Esophagus muscularis mucosa (tissue), 4 donors: Measurements from ENCODE around the gene KLK13. TPM values are rescaled to one million over a fixed set of nuclear protein-coding genes. Genes with fewer than 3 reads are reported as not detected.

Experiments
- DNase-seq: peaks from one replicate; pipeline ENCODE4 v3.0.0-alpha.2; 2017; ENCODE audit errors: extremely low spot score
- H3K27ac ChIP-seq, 4 donors: fragments of 200-600 bp; sonication (generic); replicated peaks in 1 of 4; 1 replicate in 3 of 4; 2 replicates in 1 of 4; pipeline ENCODE4 v1.5.1; 2016 to 2019; ENCODE audit warnings: mild to moderate bottlenecking in 1 of 4
- H3K27me3 ChIP-seq, 4 donors: fragments of 200-600 bp; sonication (generic); one replicate each; pipeline versions ENCODE4 v1.5.1 to v1.6.0; 2016 to 2019
- H3K36me3 ChIP-seq, 4 donors: fragments of 200-600 bp; sonication (generic); one replicate each; pipeline ENCODE4 v1.5.1; 2016 to 2019
- H3K4me1 ChIP-seq, 4 donors: fragments of 200-600 bp; sonication (generic); one replicate each; pipeline ENCODE4 v1.5.1; 2016 to 2019
- H3K4me3 ChIP-seq, 4 donors: fragments of 200-600 bp; sonication (generic); 1 replicate in 2 of 4; 2 replicates in 2 of 4; pipeline ENCODE4 v1.5.1; 2016 to 2019; ENCODE audit warnings: mild to moderate bottlenecking in 4 of 4, moderate library complexity in 1 of 4
- H3K9me3 ChIP-seq, 4 donors: fragments of 200-600 bp; sonication (generic); 1 replicate in 3 of 4; 2 replicates in 1 of 4; pipeline ENCODE4 v1.5.1; 2016 to 2019
- EP300 ChIP-seq: sonication (generic); formaldehyde crosslinking; IDR thresholded peaks from one replicate; pipeline ENCODE4 v1.6.1; 2017; ENCODE audit warnings: antibody characterized with exemption
- POLR2A ChIP-seq: fragments of 450-650 bp; IDR thresholded peaks from one replicate; pipeline ENCODE4 v1.6.1; 2017; ENCODE audit warnings: antibody characterized with exemption, moderate library complexity, mild to moderate bottlenecking, low read depth
- POLR2AphosphoS5 ChIP-seq, 2 donors: sonication (generic); formaldehyde crosslinking; IDR thresholded peaks; one replicate each; pipeline ENCODE4 v1.6.1; 2017; ENCODE audit warnings: antibody characterized with exemption in 2 of 2
- WGBS: methylation state at CpG from one replicate; pipeline ENCODE4 v1.1.5; 2018; 5-methylcytosine and 5-hydroxymethylcytosine counted together
- intact Hi-C: fragments of 100-400 bp; cut with DNase I; formaldehyde crosslinking; loops from one replicate; pipeline ENCODE4 v1.15.1; 2023
- total RNA-seq, 4 donors: library from RNA; depleted of rRNA; stranded (reverse); fragments of >200 nt; gene quantifications; one replicate each; pipeline versions ENCODE4 v1.1.0 to v1.2.1, GENCODE V29; 2016
- TF ChIP-seq, protein P1 (sequence below), 3 experiments: fragments of 200-600 bp in 2 of 3; fragments of 450-650 bp in 1 of 3; sonication (generic) in 2 of 3; IDR thresholded peaks; one replicate each; pipeline ENCODE4 v1.5.1; 2017 to 2019; ENCODE audit warnings: antibody characterized with exemption in 3 of 3, mild to moderate bottlenecking in 2 of 3, moderate library complexity in 1 of 3

The KLK13 gene
- total RNA-seq, 4 donors from 2014 or later: not detected

DNA sequence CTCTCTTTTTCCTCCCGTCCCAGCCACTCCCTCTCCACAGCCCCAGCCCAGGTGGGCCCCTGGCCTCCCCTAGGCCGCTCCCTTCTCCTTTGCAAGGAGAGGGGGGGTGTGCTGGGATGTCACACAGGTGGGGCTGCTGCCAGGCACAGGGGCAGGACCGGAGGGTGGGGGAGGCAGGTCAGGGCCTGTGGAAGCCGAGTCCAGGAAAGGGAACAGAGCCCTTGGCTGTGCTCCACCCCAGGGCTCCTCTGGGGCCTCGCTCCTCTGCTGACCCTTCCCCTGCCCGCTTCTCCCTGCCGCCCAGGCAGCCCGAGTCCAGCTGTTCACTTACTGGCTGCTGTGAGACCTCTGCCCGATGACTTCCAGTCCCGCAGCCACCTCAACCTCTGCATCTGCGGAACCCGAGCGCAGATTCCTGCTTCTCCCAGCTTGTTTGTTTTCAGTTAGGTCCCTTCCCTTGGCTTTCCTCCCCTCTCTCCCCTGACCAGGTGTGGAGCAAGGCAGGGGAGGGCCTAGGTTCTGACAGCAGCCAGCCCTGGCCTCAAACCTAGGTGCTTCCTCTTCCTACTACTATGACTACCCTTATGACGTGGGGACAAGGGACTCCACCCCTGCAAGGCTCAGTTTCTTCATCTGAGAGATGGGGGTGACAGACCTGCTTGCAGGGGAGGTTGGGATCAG is 37.6 kb downstream of the KLK13 start:
- Histone ChIP-seq H3K4me3 (no peak overlapping the region), H3K9me3 (no peaks in the 10 kb centered on the region), H3K36me3 (no peaks in the 10 kb centered on the region), H3K27me3 (peaks cover 0 to 82% (median 10%) of the 10 kb centered on the region in 4 donors), H3K27ac (no peak overlapping the region), H3K4me1 (no peaks in the 10 kb centered on the region)
- DNase-seq: no peak
- TF ChIP-seq POLR2AphosphoS5 (IDR thresholded peaks at IDR 0.05) (no peak), POLR2A (no peak), EP300 (no peak)
- TF ChIP-seq, protein P1, sequence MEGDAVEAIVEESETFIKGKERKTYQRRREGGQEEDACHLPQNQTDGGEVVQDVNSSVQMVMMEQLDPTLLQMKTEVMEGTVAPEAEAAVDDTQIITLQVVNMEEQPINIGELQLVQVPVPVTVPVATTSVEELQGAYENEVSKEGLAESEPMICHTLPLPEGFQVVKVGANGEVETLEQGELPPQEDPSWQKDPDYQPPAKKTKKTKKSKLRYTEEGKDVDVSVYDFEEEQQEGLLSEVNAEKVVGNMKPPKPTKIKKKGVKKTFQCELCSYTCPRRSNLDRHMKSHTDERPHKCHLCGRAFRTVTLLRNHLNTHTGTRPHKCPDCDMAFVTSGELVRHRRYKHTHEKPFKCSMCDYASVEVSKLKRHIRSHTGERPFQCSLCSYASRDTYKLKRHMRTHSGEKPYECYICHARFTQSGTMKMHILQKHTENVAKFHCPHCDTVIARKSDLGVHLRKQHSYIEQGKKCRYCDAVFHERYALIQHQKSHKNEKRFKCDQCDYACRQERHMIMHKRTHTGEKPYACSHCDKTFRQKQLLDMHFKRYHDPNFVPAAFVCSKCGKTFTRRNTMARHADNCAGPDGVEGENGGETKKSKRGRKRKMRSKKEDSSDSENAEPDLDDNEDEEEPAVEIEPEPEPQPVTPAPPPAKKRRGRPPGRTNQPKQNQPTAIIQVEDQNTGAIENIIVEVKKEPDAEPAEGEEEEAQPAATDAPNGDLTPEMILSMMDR (IDR thresholded peaks at IDR 0.05): no peak
- WGBS: 35% methylated on average over 14 of the region's 14 CpGs
- intact Hi-C loops: no loop called here

DNA sequence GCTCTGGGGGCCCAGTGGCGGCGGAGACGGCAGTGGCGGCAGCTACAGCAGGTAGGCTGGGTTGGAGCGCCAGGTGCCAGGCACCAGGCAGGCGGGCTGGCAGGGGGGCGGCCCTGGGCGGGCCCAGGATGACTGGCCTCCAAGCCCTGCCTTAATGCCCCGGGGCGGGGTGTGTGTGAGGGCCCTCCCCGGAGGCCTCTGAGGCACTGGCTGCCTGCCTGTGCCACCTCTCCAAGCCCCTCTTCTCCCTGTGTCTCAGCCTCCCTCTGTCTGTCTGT is 38.4 kb downstream of the KLK13 start, which contains the start of gene KLK11:
Gene KLK11 (minus strand): TSS at position 63 of the 278 bp plus-strand sequence. CDS start 985 bp downstream, outside the sequence.
- Histone ChIP-seq H3K27ac (no peak within 1 kb of the TSS), H3K36me3 (no peaks in the 10 kb centered on the region), H3K9me3 (no peaks in the 10 kb centered on the region), H3K4me3 (no peak within 1 kb of the TSS), H3K4me1 (no peaks in the 10 kb centered on the region), H3K27me3 (peaks cover 0 to 86% (median 10%) of the 10 kb centered on the region in 4 donors)
- TF ChIP-seq, protein P1 (IDR thresholded peaks at IDR 0.05): no peak
- TF ChIP-seq POLR2A (no peak), EP300 (no peak), POLR2AphosphoS5 (IDR thresholded peaks at IDR 0.05) (no peak)
- DNase-seq: no peak
- 80% methylated on average over 6 of the region's 11 CpGs for WGBS
- intact Hi-C loops: no loop called here

DNA sequence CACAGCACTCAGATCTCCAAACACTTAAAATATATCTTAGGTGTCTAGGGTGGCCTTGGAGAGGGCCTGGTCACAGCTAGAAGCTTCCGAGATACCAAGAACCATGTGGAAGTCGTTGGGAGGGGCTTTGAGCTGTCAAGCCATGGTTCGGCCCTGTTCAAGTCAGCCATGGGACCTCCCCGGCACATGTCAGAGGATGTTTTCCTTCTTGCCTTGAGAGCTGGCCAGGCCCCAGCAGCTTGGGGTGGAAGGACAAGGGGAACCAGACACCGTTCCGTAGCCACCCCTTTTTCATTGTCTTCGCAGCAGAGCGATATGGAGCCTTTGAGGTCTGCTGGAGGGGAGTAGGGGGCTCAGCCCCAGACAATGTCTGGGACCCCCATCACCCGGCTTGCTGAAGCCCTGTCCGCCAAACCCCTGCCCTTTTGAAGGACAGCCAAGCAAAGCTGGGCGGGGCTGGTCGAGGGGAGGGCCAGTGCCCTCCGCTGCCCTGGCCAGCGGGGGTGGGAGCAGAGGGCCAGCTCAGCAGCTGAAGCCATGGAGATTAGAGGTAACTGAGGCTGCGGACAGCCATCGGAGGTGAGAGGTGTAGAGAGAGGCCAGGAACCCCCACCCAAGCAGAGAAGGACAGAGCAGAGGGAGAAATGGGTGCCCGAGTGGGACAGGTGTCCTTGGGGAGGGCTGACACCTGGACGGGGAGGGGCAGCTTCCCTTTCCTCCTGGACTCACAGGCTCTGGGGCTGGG is 38.9 kb downstream of the KLK13 start:
- 56% methylated on average over 14 of the region's 18 CpGs for WGBS
- no peaks in the 10 kb centered on the region for H3K36me3 ChIP-seq
- H3K9me3 ChIP-seq: no peaks in the 10 kb centered on the region
- no peak for DNase-seq
- TF ChIP-seq, protein P1 (IDR thresholded peaks at IDR 0.05): no peak
- TF ChIP-seq POLR2AphosphoS5 (IDR thresholded peaks at IDR 0.05) (no peak), POLR2A (no peak), EP300 (no peak)
- intact Hi-C loops: no loop called here
- H3K27me3 ChIP-seq: peaks cover 0 to 88% (median 10%) of the 10 kb centered on the region in 4 donors
- no peak overlapping the region for H3K27ac ChIP-seq
- H3K4me3 ChIP-seq: no peak overlapping the region
- H3K4me1 ChIP-seq: no peaks in the 10 kb centered on the region

DNA sequence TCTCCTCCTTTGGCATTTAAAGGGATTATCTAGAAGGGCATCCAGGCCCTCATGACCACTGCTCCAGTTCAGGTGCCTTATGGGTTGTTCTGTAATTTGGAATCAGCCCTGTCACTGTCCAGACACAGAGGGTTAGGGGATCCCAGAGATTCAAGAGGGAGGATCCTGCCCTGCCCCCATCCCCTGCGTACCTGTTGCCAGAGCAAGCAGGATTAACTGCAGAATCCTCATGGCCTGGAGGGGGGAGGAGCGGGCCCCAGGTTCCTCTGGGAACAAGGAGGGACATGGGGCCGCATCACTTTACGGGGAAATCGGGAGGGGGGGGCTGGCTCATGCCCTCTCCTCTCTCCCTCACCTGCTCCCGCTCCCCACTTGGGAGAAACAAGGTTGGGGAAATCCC is 39.5 kb downstream of the KLK13 start:
- DNase-seq: no peak
- no peak for TF ChIP-seq POLR2A
- TF ChIP-seq EP300: no peak
- no peak for TF ChIP-seq POLR2AphosphoS5 (IDR thresholded peaks at IDR 0.05)
- TF ChIP-seq, protein P1 (IDR thresholded peaks at IDR 0.05): no peak
- Histone ChIP-seq H3K4me1 (no peaks in the 10 kb centered on the region), H3K27me3 (peaks cover 0 to 90% (median 10%) of the 10 kb centered on the region in 4 donors), H3K9me3 (no peaks in the 10 kb centered on the region), H3K27ac (no peak overlapping the region), H3K36me3 (no peaks in the 10 kb centered on the region), H3K4me3 (no peak overlapping the region)
- 80% methylated on average over 5 of the region's 6 CpGs for WGBS
- intact Hi-C loops: no loop called here
